Ectodermal cell (in vitro differentiated cells): ENCODE data around the gene SRMS.

ENCODE experiments used
- H3K27ac ChIP-seq: 2 replicates; pipeline ENCODE4 v1.7.0; 2013; ENCODE audit warnings: mild to moderate bottlenecking, low read depth, low read length; ENCODE audit not compliant: insufficient read depth, poor library complexity, severe bottlenecking
- H3K27me3 ChIP-seq: 2 replicates; pipeline ENCODE4 v1.7.0; 2013; ENCODE audit warnings: mild to moderate bottlenecking, low read length; ENCODE audit not compliant: insufficient read depth, control insufficient read depth, poor library complexity, severe bottlenecking
- H3K36me3 ChIP-seq: one replicate; pipeline ENCODE4 v1.7.0; 2013; ENCODE audit warnings: low read length; ENCODE audit not compliant: control insufficient read depth, insufficient read depth
- H3K4me1 ChIP-seq: one replicate; pipeline ENCODE4 v1.7.0; 2013; ENCODE audit warnings: low read length; ENCODE audit not compliant: control insufficient read depth, insufficient read depth
- H3K4me3 ChIP-seq: 2 replicates; pipeline ENCODE4 v1.7.0; 2013; ENCODE audit warnings: low read depth, low read length, control low read depth; ENCODE audit not compliant: insufficient read depth
- H3K9me3 ChIP-seq: 2 replicates; pipeline ENCODE4 v1.7.0; 2013; ENCODE audit warnings: mild to moderate bottlenecking, low read length, moderate library complexity; ENCODE audit not compliant: control insufficient read depth
- WGBS, 2 experiments: methylation state at CpG; one replicate each; pipeline ENCODE4 v1.1.7; 2013; ENCODE audit warnings: missing lambda C conversion rate in 2 of 2; 5-methylcytosine and 5-hydroxymethylcytosine counted together

The SRMS gene

GRCh38 chr20:63542031-63542559 lies 5.5 kb downstream of the SRMS start:
- Histone ChIP-seq H3K27me3 (no peaks in the 10 kb centered on the region), H3K36me3 (no peaks in the 10 kb centered on the region), H3K9me3 (no peaks in the 10 kb centered on the region), H3K27ac (no peak overlapping the region), H3K4me1 (no peaks in the 10 kb centered on the region), H3K4me3 (no peak overlapping the region)
- whole genome bisulfite sequencing, 2 experiments, result 94 to 95% methylated on average over 36 of the region's 36 CpGs

- H3K4me1 ChIP-seq, result no peaks in the 10 kb centered on the region
- H3K36me3 ChIP-seq, result no peaks in the 10 kb centered on the region
- 93 to 94% methylated on average over 28 of the region's 28 CpGs for WGBS, 2 experiments
- H3K4me3 ChIP-seq, result no peak overlapping the region
- no peaks in the 10 kb centered on the region for H3K9me3 ChIP-seq
- no peaks in the 10 kb centered on the region for H3K27me3 ChIP-seq
- no peak overlapping the region for H3K27ac ChIP-seq
Observed at GRCh38 chr20:63541371-63541770, 6.2 kb downstream of the SRMS start.

- H3K36me3 ChIP-seq, result no peaks in the 10 kb centered on the region
- WGBS, 2 experiments, result 92% methylated on average over 49 of the region's 49 CpGs
- H3K27me3 ChIP-seq, result no peaks in the 10 kb centered on the region
- H3K4me1 ChIP-seq, result no peaks in the 10 kb centered on the region
- H3K9me3 ChIP-seq, result no peaks in the 10 kb centered on the region
- no peak overlapping the region for H3K27ac ChIP-seq
- H3K4me3 ChIP-seq, result no peak overlapping the region
Observed at GRCh38 chr20:63540417-63541186, 6.9 kb downstream of the SRMS start.

- Histone ChIP-seq H3K4me1 (no peaks in the 10 kb centered on the region), H3K9me3 (no peaks in the 10 kb centered on the region), H3K27me3 (no peaks in the 10 kb centered on the region), H3K27ac (no peak overlapping the region), H3K36me3 (no peaks in the 10 kb centered on the region), H3K4me3 (no peak overlapping the region)
- 93% methylated on average over 29 of the region's 29 CpGs for WGBS, 2 experiments
Observed at GRCh38 chr20:63539441-63540370, 7.8 kb downstream of the SRMS start.

GRCh38 chr20:63539092-63539430 lies 8.5 kb downstream of the SRMS start:
- no peaks in the 10 kb centered on the region for H3K9me3 ChIP-seq
- H3K4me1 ChIP-seq, result no peaks in the 10 kb centered on the region
- no peaks in the 10 kb centered on the region for H3K27me3 ChIP-seq
- 89 to 90% methylated on average over 12 of the region's 12 CpGs for WGBS, 2 experiments
- no peak overlapping the region for H3K4me3 ChIP-seq
- no peaks in the 10 kb centered on the region for H3K36me3 ChIP-seq
- no peak overlapping the region for H3K27ac ChIP-seq

GRCh38 chr20:63538204-63539091 lies 9.1 kb downstream of the SRMS start:
- Histone ChIP-seq H3K4me3 (peak overlapping the region; percentile 12), H3K27ac (no peak overlapping the region), H3K36me3 (no peaks in the 10 kb centered on the region), H3K9me3 (no peaks in the 10 kb centered on the region), H3K4me1 (no peaks in the 10 kb centered on the region), H3K27me3 (no peaks in the 10 kb centered on the region)
- 61 to 65% methylated on average over 23 to 27 of the region's 27 CpGs for WGBS, 2 experiments

GRCh38 chr20:63537525-63538203 lies 9.9 kb downstream of the SRMS start:
- Histone ChIP-seq H3K27ac (no peak overlapping the region), H3K36me3 (no peaks in the 10 kb centered on the region), H3K9me3 (no peaks in the 10 kb centered on the region), H3K4me3 (peak overlapping the region; percentile 12), H3K4me1 (no peaks in the 10 kb centered on the region), H3K27me3 (no peaks in the 10 kb centered on the region)
- 28 to 29% methylated on average over 34 of the region's 34 CpGs for WGBS, 2 experiments

- H3K27me3 ChIP-seq, result no peaks in the 10 kb centered on the region
- no peaks in the 10 kb centered on the region for H3K36me3 ChIP-seq
- H3K4me1 ChIP-seq, result no peaks in the 10 kb centered on the region
- no peak within 1 kb of the TSS for H3K27ac ChIP-seq
- no peaks in the 10 kb centered on the region for H3K9me3 ChIP-seq
- peak within 1 kb of the TSS; percentile 12 for H3K4me3 ChIP-seq
- 92 to 94% methylated on average over 29 of the region's 29 CpGs for WGBS, 2 experiments
Observed at GRCh38 chr20:63536997-63537524, 10.5 kb downstream of the SRMS start, which contains the start of gene PTK6. Gene PTK6, minus strand, starts transcription at chr20:63537376. Its CDS starts 62 bp downstream, at chr20:63537314.
